GM18520 (cell line): Measurements from ENCODE around the gene GPR17.

Source experiments
- ATAC-seq: cut with Tn5 transposase; IDR thresholded peaks from one replicate; pipeline ENCODE4 v1.9.1; 2021; ENCODE audit not compliant: unreplicated experiment

The GPR17 gene

DNA sequence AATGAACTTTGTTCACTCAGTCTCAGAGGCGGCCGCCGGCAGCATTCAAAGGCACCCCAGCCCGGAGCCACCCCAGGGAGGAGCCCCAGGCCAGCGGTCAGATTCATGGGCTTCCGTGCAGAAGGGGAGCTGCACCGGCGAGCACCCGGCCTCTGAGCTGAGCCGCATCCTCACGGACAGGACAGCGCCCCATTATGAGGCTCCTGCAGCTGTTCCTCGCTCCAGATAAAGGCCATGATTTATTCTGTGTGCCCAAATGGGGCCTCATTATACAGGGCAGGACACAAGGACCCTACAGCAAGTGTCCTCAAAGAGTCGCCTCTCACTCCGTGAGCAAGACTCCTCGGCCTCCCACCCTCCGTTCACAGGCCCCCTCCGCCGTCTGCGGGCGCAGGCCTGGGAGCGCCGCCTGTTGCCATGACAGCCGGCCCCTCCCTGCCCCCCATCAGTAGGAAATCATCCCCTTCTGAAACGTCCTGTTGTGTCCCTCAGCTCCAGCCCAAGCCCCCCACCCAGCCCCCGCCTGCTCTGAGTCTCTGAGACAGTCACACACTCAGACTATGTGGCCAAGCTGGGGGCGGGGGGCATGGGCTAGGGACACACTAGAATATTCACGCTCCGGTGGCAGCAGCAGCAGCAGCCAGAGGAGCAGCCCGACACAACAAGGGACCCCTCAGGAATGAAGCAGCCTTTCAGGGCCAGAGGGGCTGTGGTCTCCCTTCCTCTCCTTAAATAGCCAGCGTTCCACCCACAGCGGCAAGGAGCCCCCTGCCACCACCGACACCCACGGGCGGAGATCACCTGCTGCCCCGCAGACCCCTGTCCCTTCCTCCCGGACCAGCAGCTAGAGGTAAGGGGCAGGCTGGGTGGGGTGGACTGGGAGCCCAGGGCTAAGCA lies at the start of gene GPR17:
Gene GPR17, plus strand, starts transcription at position 759 of the 897 bp plus-strand sequence. CDS start 4,583 bp downstream, outside the sequence.
- ATAC-seq: no peak

- ATAC-seq: no peak
These were observed 49.5 kb upstream of the GPR17 start for GRCh38 chr2:127596311-127597045.

GRCh38 chr2:127597046-127597983 lies 48.6 kb upstream of the GPR17 start:
- no peak for ATAC-seq

- ATAC-seq: no peak
These were observed 48.0 kb upstream of the GPR17 start for GRCh38 chr2:127597984-127598380.

- no peak for ATAC-seq
These were observed 47.2 kb upstream of the GPR17 start for GRCh38 chr2:127598711-127599110.

DNA sequence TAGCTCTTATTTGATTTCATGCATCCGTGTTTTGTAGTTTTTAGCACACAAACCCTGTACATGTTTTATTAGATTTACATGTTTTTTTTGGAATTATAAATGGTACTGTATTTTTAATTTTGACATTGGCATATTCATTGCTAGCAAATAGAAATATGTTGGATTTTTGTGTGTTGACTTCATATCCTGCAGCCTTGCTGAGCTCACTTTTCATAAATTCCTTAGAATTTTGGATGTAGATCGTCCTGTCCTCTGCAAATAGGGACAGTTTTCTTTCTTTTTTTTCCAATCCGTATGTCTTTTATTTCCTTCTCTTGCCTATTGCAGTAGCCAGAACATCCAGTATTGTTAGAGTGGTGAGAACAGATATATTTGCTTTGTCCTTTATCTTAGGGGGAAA lies 46.7 kb upstream of the GPR17 start:
- no peak for ATAC-seq

DNA sequence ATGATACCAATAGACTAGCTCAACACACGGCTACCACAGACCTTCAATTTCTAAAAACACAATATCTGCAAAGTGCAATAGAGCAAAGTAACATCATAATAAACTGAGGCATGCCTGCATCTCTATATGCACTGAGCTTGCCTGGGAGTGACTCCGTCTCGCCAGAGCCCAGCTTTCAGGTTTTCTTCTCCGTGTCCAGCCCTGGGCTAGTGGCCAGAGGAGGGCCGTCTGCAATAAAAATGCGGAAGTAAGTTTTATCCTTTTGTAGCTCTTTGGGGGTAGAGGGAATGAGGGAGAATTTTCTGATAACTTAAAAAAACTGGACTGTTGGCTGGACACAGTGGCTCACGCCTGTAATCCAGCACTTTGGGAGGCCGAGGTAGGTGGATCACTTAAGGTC lies 41.0 kb upstream of the GPR17 start:
- ATAC-seq: no peak

DNA sequence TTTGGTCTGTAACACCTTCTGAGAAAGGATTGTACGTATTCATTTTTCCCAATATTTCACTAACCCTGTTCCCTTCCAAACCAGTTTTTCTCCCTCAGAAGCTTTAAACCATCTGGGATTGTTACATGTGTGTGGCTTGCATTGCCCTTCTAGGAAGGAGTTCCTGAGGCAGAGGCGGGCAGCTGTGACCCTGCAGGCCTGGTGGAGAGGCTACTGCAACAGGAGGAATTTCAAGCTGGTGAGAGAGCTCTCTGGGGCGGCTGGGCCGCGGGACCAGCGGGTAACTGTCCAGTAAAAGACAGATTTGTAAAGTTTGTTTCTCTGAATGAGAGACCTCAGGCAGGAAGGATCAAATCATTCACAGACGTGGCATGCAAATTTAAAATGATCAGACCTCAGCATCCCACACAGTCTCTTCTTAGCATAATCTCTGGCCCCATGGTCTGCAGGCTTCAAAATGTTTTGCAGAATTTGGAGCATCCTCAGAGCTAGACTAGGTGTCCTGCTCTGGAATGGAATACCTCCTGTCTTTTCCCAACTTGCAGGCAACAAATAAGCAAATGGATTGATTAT lies 40.2 kb upstream of the GPR17 start:
- no peak for ATAC-seq

DNA sequence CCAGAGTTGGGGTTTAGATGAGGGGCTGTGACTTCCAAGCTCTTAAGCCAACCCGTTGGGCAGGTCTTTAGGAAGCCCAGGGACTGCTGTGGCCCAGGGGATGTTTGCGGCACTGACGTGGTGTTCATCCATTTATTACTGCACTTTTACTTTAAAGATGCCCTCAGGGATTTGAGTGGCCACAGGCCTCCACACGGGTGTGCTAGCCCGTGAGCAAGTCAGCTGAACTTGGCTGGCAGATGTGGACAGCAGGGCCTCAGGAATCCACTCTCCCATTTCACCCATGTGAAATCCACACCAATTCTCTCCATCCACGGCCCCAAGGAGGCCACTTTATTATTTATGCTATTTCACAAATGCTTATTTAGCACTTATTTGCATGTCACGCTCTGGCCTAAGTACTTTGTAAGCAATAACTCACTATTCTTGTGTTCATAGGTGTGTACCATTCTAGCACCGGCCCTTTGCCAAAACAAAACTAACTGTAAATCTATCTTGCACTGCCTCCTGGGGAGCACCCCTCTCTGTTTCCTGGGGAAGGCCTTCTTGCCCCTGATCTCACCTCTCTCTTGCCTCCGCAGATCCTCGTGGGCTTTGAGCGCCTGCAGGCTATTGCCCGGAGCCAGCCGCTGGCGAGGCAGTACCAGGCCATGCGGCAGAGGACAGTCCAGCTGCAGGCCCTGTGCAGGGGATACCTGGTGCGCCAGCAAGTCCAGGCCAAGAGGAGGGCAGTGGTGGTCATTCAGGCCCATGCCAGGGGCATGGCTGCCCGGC lies 39.1 kb upstream of the GPR17 start:
- ATAC-seq: no peak

DNA sequence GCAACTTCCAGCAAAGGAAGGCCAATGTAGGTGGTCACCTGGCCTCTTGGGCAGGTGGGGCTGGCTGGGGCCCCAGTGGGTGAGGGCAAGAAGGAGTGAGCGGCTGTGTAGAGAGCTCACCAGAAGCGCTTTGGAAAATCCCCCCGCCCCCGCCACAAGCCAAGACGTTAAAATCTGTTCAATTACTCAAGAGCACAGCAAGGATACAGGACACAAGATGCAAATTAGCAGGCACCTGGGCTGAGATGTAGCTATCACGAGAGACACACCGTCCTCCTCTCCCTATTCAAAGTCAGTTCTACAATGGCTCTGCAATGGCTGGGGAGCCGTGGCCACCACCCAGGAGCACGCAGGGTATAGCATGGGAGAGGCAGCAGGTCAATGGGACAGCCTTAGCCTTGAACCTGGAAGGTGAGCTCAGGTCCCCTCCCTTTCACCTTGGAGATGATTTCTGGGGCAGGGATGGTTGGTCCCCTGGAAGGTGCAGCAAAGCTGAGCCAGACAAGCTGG lies 38.5 kb upstream of the GPR17 start:
- ATAC-seq: no peak

GRCh38 chr2:127608061-127609030 lies 37.6 kb upstream of the GPR17 start:
- no peak for ATAC-seq

GRCh38 chr2:127609031-127609751 lies 36.8 kb upstream of the GPR17 start:
- ATAC-seq: no peak

DNA sequence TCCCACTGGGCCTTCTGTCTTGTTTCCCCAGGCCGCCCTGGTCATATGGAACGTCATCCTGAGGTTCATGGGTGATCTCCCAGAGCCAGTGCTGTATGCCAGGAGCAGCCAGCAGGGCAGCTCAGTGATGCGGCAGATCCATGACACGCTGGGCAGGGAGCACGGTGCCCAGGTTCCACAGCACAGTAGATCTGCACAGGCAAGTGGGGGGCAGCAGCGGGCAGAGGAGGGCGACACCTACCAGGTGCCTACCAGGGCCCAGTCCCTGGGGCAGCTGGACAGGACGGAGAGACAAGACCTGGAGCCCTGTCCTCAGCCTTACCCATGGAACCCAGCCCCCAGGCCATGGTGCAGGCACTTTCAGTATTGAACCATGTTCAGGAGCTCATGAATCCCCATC lies 36.1 kb upstream of the GPR17 start:
- no peak for ATAC-seq

- ATAC-seq: no peak
These were observed 35.4 kb upstream of the GPR17 start for GRCh38 chr2:127610561-127610960.

- no peak for ATAC-seq
These were observed 34.7 kb upstream of the GPR17 start for GRCh38 chr2:127611076-127611925.

- ATAC-seq: no peak
These were observed 33.7 kb upstream of the GPR17 start for GRCh38 chr2:127612111-127612822.
